ENCODE measurements around the gene PLCH1.

PLCH1 gene

GRCh38 chr3:155435821-155436220, 309.1 kb downstream of the PLCH1 start:
- no peak for DNase-seq (ENCODE audit: extremely low read depth in 1 of 2, low read depth in 1 of 2)

- no peak for DNase-seq (ENCODE audit: extremely low read depth in 1 of 2, low read depth in 1 of 2)
Observed at GRCh38 chr3:155431856-155432570, 312.9 kb downstream of the PLCH1 start.

DNA sequence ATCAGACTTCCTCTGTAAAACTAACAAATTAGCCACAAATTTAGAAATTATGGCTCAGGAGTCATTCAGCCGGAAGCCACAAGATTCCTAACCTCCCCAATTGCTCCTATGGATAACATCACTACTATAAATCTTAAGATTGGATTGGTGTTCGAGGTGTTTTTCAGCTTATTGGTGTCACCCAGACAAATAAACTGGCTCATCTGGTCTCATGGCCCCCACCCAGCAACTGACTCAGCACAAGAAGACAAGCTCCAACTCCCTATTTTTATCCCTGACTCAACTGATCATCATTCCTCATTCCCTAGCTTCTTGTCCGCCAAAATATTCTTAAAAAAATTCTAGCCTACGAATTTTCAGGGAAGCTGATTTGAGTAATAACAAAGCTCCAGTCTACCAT, 316.3 kb downstream of the PLCH1 start:
- no peak for DNase-seq (ENCODE audit: extremely low read depth in 1 of 2, low read depth in 1 of 2)

GRCh38 chr3:155426524-155427230, 318.2 kb downstream of the PLCH1 start:
- DNase-seq (ENCODE audit: extremely low read depth in 1 of 2, low read depth in 1 of 2), result no peak

DNA sequence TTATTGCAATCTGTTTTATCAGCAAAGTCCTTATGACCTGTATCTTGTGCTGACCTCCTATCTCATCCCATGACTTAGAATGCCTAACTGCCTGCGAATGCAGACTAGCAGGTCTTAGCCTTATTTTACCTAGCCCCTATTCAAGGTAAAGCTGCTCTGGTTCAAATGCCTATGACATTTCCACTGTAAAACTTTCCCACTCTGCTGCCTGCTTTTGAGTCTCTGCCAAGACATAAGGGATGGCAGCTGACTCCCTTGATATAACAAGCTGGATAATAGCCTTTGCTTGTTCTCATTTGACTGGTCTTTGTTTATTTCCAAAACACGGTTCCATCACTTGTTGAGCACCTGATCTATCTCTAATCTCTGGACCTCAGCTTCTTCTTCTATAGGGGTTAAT, 319.5 kb downstream of the PLCH1 start:
- DNase-seq (ENCODE audit: extremely low read depth in 1 of 2, low read depth in 1 of 2), result no peak

GRCh38 chr3:155424323-155424710, 320.6 kb downstream of the PLCH1 start:
- DNase-seq (ENCODE audit: extremely low read depth in 1 of 2, low read depth in 1 of 2), result no peak

- DNase-seq (ENCODE audit: extremely low read depth in 1 of 2, low read depth in 1 of 2), result no peak
Observed at GRCh38 chr3:155423526-155424322, 321.1 kb downstream of the PLCH1 start.

- no peak for DNase-seq (ENCODE audit: extremely low read depth in 1 of 2, low read depth in 1 of 2)
Observed at GRCh38 chr3:155420881-155421486, 323.9 kb downstream of the PLCH1 start.

GRCh38 chr3:155420406-155420805, 324.5 kb downstream of the PLCH1 start:
- no peak for DNase-seq (ENCODE audit: extremely low read depth in 1 of 2, low read depth in 1 of 2)

DNA sequence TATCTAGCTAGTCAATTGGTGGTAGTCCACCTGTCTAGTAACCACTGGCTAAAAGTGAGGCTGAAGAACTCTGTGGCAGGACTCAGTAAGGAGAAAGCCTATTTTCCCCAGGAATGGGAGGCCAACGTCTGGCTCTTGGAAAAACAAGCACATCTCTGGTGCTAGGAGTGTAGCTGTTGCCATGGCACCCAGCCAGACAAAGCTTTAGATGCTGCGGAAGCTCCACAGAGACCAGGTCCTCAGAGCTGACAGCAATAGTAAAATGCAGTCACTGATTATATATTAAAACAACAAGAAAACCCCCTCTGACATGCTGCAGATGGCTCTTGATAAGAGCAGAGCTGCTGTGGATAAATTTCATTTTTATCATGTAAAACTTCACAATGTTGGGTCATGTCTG, 326.5 kb downstream of the PLCH1 start:
- no peak for DNase-seq (ENCODE audit: extremely low read depth in 1 of 2, low read depth in 1 of 2)

- no peak for DNase-seq (ENCODE audit: extremely low read depth in 1 of 2, low read depth in 1 of 2)
Observed at GRCh38 chr3:155417119-155417517, 327.8 kb downstream of the PLCH1 start.

GRCh38 chr3:155416500-155417118, 328.3 kb downstream of the PLCH1 start:
- no peak for DNase-seq (ENCODE audit: extremely low read depth in 1 of 2, low read depth in 1 of 2)

- no peak for DNase-seq (ENCODE audit: extremely low read depth in 1 of 2, low read depth in 1 of 2)
Observed at GRCh38 chr3:155412904-155413303, 332.0 kb downstream of the PLCH1 start.

DNA sequence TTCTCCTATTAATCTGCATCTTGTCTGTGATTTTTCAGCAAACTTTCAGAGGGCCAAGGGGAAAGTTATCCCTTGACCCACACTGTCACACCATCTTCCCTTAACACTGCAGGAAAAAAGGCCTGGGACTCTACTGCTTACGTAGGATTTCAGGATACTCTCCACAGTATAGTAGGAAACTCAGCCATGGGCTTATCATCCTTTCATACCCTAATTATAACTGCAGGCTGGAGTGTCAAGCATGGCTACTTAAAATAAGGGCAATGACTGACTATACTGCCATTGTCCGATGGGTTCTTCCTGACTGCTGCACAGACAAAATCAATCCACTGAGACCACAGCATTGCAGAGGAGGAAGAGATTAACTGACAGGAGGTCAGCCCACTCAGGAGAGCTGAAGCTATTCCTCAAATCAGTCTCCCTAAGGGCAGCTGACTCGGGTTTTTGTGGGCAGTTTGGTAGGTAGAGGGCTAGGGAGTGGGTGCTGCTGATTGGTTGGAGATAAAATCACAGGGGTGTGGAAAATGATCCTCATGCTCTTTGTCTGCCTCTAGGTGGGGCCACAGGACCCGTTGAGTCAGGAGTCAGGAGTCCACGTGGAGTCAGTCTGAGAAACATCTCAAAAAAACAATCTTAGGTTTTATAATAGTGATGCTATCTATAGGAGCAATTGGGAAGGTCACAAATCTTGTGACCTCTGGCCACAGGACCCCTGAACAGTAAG, 333.2 kb downstream of the PLCH1 start:
- no peak for DNase-seq (ENCODE audit: extremely low read depth in 1 of 2, low read depth in 1 of 2)

DNA sequence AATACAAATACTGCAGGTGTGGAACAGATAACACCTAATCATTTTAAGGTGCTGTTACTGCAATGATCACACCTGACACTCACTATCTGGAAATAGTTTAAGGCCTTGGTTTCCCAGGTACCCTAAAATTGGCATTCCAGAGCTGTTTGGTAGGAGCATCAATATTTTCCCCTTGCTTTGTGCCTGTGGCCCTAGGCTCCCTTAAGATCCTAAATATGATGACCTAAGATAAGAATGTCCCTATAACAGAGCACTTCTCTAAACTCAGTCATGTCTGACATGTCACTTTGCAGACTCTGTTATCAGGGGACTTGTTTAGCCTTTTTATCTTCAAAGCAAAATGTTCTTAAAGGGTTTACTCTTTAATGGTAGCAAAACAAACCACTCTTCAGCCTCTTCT, 335.5 kb downstream of the PLCH1 start:
- no peak for DNase-seq (ENCODE audit: extremely low read depth in 1 of 2, low read depth in 1 of 2)

GRCh38 chr3:155407971-155408370, 336.9 kb downstream of the PLCH1 start:
- DNase-seq (ENCODE audit: extremely low read depth in 1 of 2, low read depth in 1 of 2), result no peak

DNA sequence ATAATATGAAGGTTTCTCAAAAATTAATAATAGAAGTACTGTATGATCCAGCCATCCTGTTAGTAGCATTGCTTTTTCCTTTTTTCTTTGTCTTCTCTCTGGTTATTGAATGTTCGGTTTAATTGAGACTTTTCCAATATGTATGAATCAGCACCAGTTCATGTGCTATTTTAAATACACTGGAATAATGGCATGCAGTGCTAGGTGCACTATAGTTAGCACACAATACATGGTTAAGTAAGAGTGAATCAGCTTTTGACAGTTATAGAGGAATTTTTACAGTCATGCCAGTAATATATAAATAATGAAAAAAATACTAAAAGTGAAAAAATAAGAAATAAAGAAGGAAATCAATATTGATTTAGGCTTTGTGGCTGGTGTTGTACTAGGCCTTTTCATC, 337.5 kb downstream of the PLCH1 start:
- DNase-seq (ENCODE audit: extremely low read depth in 1 of 2, low read depth in 1 of 2), result no peak

DNA sequence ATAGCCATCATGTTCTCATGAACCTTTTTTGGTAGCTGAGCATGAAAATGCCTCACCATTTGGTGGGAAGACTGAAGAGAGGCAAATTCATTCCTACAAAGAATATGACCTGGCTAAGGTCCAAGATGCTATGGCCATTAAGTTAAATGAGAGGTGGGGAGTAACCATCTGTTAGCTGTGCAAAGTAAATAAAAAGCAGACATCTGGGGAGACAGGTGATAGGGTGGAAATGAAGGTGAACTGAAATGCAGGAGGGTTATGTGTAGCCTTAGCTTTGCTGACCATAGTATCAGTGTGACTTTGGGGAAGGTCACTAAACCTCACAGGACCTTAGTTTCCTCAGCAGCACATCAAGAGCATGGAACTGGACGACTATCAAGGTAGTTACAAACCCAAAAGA, 340.4 kb downstream of the PLCH1 start:
- no peak for DNase-seq (ENCODE audit: extremely low read depth in 1 of 2, low read depth in 1 of 2)

DNA sequence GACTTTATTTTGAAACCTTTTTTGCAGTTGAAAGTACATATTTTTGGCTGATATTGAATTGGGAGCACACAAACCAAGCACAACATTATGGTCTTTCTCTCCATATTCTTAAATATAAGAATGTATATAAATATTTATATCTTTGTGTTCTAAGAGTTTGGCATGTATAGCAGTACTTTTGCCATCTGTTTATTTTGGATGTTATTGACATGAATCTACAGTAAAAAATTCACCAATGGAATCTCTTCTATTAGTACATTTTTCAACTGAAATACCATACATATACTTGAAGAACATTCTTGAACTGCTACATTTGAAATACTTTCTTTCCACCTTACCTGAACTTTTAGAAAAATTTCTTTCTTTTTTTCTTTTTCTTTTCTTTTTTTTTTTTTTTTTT, 342.2 kb downstream of the PLCH1 start:
- DNase-seq (ENCODE audit: extremely low read depth in 1 of 2, low read depth in 1 of 2), result no peak

DNA sequence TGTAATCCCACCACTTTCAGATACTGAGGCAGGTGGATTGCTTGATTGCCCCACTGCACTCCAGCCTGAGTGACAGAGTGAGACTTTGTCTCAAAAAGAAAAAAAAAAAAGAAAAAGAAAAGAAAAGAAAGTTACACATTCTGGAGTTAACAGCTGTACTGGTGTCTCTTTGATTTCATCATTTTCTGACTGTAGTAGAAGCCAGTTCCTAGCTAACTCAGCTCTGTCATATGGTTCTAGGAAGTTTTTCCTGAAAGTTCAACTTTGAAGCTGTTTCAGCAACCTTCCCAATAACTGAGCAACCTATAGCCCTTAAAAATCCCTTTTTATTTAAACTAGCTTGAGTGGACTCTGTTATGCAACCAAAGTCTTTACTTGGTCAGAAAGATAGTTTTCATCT, 346.8 kb downstream of the PLCH1 start:
- no peak for DNase-seq (ENCODE audit: extremely low read depth in 1 of 2, low read depth in 1 of 2)

Data from activated CD8-positive, alpha-beta memory T cell treated with anti-CD3 and anti-CD28 coated beads for 1 hour (primary cell).